MV-4-11 (cell line): Measurements from ENCODE around the gene PHOSPHO2.

Experiments
- DNase-seq: peaks from one replicate; lab custom pipeline; 2025; lab: John Stamatoyannopoulos, UW

Gene PHOSPHO2

GRCh38 chr2:169694113-169694893 is at the start of gene PHOSPHO2, which contains the start of gene CFAP210:
Gene PHOSPHO2 (plus strand): TSS chr2:169694469. CDS start chr2:169700972, 6,503 bp downstream.
Gene CFAP210 (minus strand): TSS chr2:169694405. CDS start chr2:169694327, 78 bp downstream.
- DNase-seq: peak; percentile 95

GRCh38 chr2:169647496-169647895 is 46.8 kb upstream of the PHOSPHO2 start:
- DNase-seq: no peak

GRCh38 chr2:169649278-169649677 is 45.0 kb upstream of the PHOSPHO2 start:
- DNase-seq: no peak

DNA sequence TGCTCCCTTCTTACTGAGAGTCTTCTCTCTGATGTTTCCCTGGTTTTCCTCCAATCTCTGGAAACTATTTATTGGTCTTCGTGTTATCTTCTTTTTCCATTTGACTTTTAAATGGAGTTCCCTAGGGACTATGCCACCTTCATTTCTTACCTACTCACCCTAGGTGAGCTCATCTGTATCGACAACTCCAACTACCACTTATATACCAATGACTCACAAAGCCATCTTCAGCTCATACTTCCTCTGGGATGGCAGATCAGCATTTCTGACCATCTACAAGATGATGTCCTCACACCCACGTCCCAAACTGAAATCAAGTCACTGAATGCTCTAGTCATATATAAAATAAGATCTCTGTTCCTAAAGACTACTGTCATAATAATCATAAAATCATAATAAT is 40.6 kb upstream of the PHOSPHO2 start:
- DNase-seq: no peak

GRCh38 chr2:169656164-169656563 is 38.1 kb upstream of the PHOSPHO2 start:
- DNase-seq: no peak

GRCh38 chr2:169658877-169659276 is 35.4 kb upstream of the PHOSPHO2 start:
- DNase-seq: no peak

DNA sequence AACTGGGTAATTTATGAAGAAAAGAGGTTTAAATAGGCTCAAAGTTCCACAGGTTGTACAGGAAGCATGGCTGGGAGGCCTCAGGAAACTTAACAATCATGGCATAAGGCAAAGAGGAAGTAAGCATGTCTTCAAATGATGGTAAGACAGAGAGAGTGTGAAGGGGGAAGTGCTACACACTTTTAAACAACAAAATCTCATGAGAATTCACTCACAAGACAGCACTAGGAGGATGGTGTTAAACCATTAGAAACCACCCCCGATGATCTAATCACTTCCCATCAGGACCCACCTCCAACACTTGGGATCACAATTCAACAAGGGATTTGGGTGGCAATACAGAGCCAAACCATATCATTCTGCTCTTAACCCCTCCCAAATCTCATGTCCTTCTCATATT is 34.9 kb upstream of the PHOSPHO2 start:
- DNase-seq: peak; percentile 79

GRCh38 chr2:169661265-169661664 is 33.0 kb upstream of the PHOSPHO2 start:
- DNase-seq: no peak

GRCh38 chr2:169662744-169663143 is 31.5 kb upstream of the PHOSPHO2 start:
- no peak for DNase-seq

DNA sequence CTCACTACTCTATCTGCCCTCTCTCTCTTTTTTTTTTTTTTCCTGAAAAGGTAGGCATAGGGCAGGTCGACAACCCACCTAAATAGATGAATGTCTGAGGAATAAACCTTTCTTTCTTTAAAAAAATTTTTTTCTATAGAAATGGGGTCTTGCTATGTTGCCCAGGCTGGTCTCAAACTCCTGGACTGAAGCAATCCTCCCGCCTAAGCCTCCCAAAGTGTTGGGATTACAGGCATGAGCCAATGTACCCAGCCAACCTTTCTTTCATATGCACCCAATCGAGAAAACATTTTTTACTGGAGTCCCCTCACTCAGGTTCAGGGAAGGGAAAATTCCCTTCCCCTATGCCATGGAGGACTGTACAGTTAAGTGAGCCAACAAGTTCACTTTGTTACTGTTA is 31.0 kb upstream of the PHOSPHO2 start:
- DNase-seq: no peak

GRCh38 chr2:169664600-169664977 is 29.7 kb upstream of the PHOSPHO2 start:
- DNase-seq: no peak

- peak; percentile 64 for DNase-seq
Measured at GRCh38 chr2:169664978-169665930, 29.0 kb upstream of the PHOSPHO2 start.

GRCh38 chr2:169667583-169667982 is 26.7 kb upstream of the PHOSPHO2 start:
- DNase-seq: no peak

- DNase-seq: no peak
Measured at GRCh38 chr2:169670215-169670651, 24.0 kb upstream of the PHOSPHO2 start.

GRCh38 chr2:169670937-169671336 is 23.3 kb upstream of the PHOSPHO2 start:
- DNase-seq: no peak

DNA sequence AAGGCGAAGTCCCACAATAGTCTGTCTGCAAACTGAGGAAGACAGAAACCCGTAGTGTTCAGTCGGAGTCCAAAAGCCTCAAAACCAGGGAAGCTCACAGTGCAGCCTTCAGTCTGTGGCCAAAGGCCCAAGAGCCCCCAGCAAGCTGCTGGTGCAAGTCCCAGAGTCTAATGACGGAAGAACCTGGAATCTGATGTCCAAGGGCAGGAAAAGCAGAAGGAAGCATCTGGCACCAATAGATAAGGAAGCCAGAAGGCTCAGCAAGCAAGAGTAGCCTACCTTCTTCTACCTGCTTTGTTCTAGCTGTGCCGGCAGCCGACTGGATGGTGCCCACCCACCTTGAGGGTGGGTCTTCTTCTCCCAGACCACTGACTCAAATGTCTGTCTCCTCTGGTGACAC is 21.9 kb upstream of the PHOSPHO2 start:
- no peak for DNase-seq

DNA sequence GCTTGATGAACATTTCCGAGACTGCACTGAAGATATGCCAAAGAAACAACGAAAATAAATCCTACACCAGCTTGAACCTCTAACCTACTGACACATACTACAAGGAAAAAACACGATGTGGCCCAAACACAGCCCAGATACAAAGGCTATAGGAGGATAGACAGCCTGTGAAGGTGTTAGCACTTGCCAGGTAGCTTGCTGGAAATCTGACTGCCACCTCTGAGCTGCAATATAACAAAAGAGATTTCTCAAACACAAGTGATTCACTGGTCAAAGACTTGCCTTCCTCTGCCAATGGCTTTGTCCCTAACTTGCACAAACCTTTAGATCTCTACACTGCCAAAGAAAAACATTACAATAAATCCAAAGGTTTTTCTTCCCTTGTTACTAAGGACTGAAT is 21.2 kb upstream of the PHOSPHO2 start:
- no peak for DNase-seq

DNA sequence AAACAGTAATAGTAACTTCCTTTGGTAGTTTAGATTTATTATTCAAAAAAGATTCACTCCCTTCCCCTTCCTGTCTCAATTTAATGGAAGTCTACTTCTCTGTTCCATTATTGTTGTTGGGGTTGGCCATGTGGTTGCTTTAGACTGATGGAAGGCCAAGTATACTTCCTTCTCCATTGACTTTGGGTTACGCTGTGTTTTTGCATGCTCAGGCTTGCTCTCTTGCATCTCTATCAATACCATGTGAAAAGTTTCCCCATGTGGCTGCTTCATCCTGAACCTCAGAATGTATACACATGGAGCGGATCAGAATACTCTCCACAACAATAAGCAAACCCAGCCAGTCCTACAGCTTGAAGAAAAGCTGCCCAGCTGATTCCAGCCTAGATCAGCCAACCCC is 20.3 kb upstream of the PHOSPHO2 start:
- no peak for DNase-seq

GRCh38 chr2:169676357-169676756 is 17.9 kb upstream of the PHOSPHO2 start:
- DNase-seq: no peak

- no peak for DNase-seq
Measured at GRCh38 chr2:169676850-169677249, 17.4 kb upstream of the PHOSPHO2 start.

- DNase-seq: no peak
Measured at GRCh38 chr2:169683054-169683424, 11.2 kb upstream of the PHOSPHO2 start.

GRCh38 chr2:169683425-169684134 is 10.7 kb upstream of the PHOSPHO2 start:
- peak; percentile 9 for DNase-seq
